Measurements from ENCODE around the gene TGFBRAP1.

TGFBRAP1 gene

GRCh38 chr2:105309147-105309545, 20.4 kb downstream of the TGFBRAP1 start:
- no peak for DNase-seq

- DNase-seq: no peak
These were observed 21.0 kb downstream of the TGFBRAP1 start for GRCh38 chr2:105308382-105309146.

GRCh38 chr2:105307962-105308361, 21.6 kb downstream of the TGFBRAP1 start:
- no peak for DNase-seq

- no peak for DNase-seq
These were observed 22.0 kb downstream of the TGFBRAP1 start for GRCh38 chr2:105307550-105307949.

GRCh38 chr2:105307146-105307545, 22.4 kb downstream of the TGFBRAP1 start:
- DNase-seq: no peak

- no peak for DNase-seq
These were observed 27.9 kb downstream of the TGFBRAP1 start for GRCh38 chr2:105301646-105302045.

GRCh38 chr2:105299290-105299689, 30.2 kb downstream of the TGFBRAP1 start:
- DNase-seq: no peak

GRCh38 chr2:105298017-105298416, 31.5 kb downstream of the TGFBRAP1 start:
- DNase-seq: no peak

GRCh38 chr2:105297216-105297615, 32.3 kb downstream of the TGFBRAP1 start:
- DNase-seq: no peak

- no peak for DNase-seq
These were observed 33.4 kb downstream of the TGFBRAP1 start for GRCh38 chr2:105296017-105296611.

- no peak for DNase-seq
These were observed 34.6 kb downstream of the TGFBRAP1 start for GRCh38 chr2:105294844-105295481.

GRCh38 chr2:105294046-105294445, 35.5 kb downstream of the TGFBRAP1 start:
- DNase-seq: no peak

- no peak for DNase-seq
These were observed 37.6 kb downstream of the TGFBRAP1 start for GRCh38 chr2:105291981-105292380.

GRCh38 chr2:105290981-105291660, 38.4 kb downstream of the TGFBRAP1 start:
- DNase-seq: no peak

- no peak for DNase-seq
These were observed 41.4 kb downstream of the TGFBRAP1 start for GRCh38 chr2:105288133-105288532.

GRCh38 chr2:105287692-105288091, 41.8 kb downstream of the TGFBRAP1 start:
- peak; percentile 11 for DNase-seq

GRCh38 chr2:105283532-105283931, 46.0 kb downstream of the TGFBRAP1 start:
- DNase-seq: no peak

GRCh38 chr2:105280281-105280680, 49.3 kb downstream of the TGFBRAP1 start:
- DNase-seq: no peak

GRCh38 chr2:105279126-105279525, 50.4 kb downstream of the TGFBRAP1 start:
- no peak for DNase-seq

GRCh38 chr2:105278654-105279053, 50.9 kb downstream of the TGFBRAP1 start:
- DNase-seq: no peak

GRCh38 chr2:105274046-105274445, 55.5 kb downstream of the TGFBRAP1 start:
- no peak for DNase-seq

- DNase-seq: no peak
These were observed 57.4 kb downstream of the TGFBRAP1 start for GRCh38 chr2:105272176-105272575.

GRCh38 chr2:105271393-105272045, 58.0 kb downstream of the TGFBRAP1 start:
- no peak for DNase-seq

All from CD4-positive, alpha-beta T cell treated with Interleukin-4 for 4 hours (primary cell).